ENCODE measurements around the gene HILPDA. TPM values are rescaled to one million over a fixed set of nuclear protein-coding genes. Genes with fewer than 3 reads are reported as not detected.
"Not testable (repeated sequence)": the region's sequence is repeated elsewhere in the genome, so short reads cannot be mapped to it uniquely, and the experiment has no call there.

The HILPDA gene
- total RNA-seq, 1 donor from 2014 or later, result 72.0 TPM

- no peak for DNase-seq (ENCODE audit: low spot score)
Measured at GRCh38 chr7:128462460-128462859, 6.8 kb downstream of the HILPDA start.

- DNase-seq (ENCODE audit: low spot score), result not testable (repeated sequence)
Measured at GRCh38 chr7:128463345-128463744, 7.7 kb downstream of the HILPDA start.

GRCh38 chr7:128463933-128464332 lies 8.3 kb downstream of the HILPDA start:
- DNase-seq (ENCODE audit: low spot score), result not testable (repeated sequence)

- DNase-seq (ENCODE audit: low spot score), result not testable (repeated sequence)
Measured at GRCh38 chr7:128466871-128467270, 11.2 kb downstream of the HILPDA start.

- peak; percentile 97 for DNase-seq (ENCODE audit: low spot score)
Measured at GRCh38 chr7:128476402-128477335, 21.0 kb downstream of the HILPDA start, which contains the start of gene METTL2B. METTL2B (plus strand) TSS chr7:128476748; CDS start chr7:128476766, 18 bp downstream.

- not testable (repeated sequence) for DNase-seq (ENCODE audit: low spot score)
Measured at GRCh38 chr7:128477336-128477690, 21.6 kb downstream of the HILPDA start.

GRCh38 chr7:128479082-128479481 lies 23.4 kb downstream of the HILPDA start:
- not testable (repeated sequence) for DNase-seq (ENCODE audit: low spot score)

- DNase-seq (ENCODE audit: low spot score), result not testable (repeated sequence)
Measured at GRCh38 chr7:128488134-128488533, 32.5 kb downstream of the HILPDA start.

GRCh38 chr7:128497405-128497804 lies 41.7 kb downstream of the HILPDA start:
- DNase-seq (ENCODE audit: low spot score), result no peak

GRCh38 chr7:128505416-128505815 lies 49.7 kb downstream of the HILPDA start:
- not testable (repeated sequence) for DNase-seq (ENCODE audit: low spot score)

GRCh38 chr7:128506819-128507218 lies 51.1 kb downstream of the HILPDA start:
- not testable (repeated sequence) for DNase-seq (ENCODE audit: low spot score)

GRCh38 chr7:128507321-128507993 lies 51.8 kb downstream of the HILPDA start:
- DNase-seq (ENCODE audit: low spot score), result not testable (repeated sequence)

Other genes with a start within 250 kb of the HILPDA start
- gene LEP, start 214.6 kb upstream of the HILPDA start, total RNA-seq (ENCODE audit: insufficient read depth, low replicate concordance), result 2.2 TPM
- gene RBM28, start 112.0 kb upstream of the HILPDA start, total RNA-seq (ENCODE audit: insufficient read depth, low replicate concordance), result 6.7 TPM
- gene PRRT4, start 94.2 kb upstream of the HILPDA start, total RNA-seq (ENCODE audit: insufficient read depth, low replicate concordance), result 0.24 TPM
- 35.6 TPM for gene IMPDH1, start 45.9 kb upstream of the HILPDA start, total RNA-seq (ENCODE audit: insufficient read depth, low replicate concordance)
- 18.3 TPM for gene METTL2B, start 20.9 kb downstream of the HILPDA start, total RNA-seq (ENCODE audit: insufficient read depth, low replicate concordance)
- gene GARIN1A, start 216.4 kb downstream of the HILPDA start, total RNA-seq (ENCODE audit: insufficient read depth, low replicate concordance), result 0.72 TPM

Data from umbilical cord (tissue), 2 donors.